Osteocyte (in vitro differentiated cells): ENCODE measurements around the gene SSR3. TPM values are rescaled to one million over a fixed set of nuclear protein-coding genes. Genes with fewer than 3 reads are reported as not detected.
A peak's percentile ranks its signal among the peaks of the same experiment; 100 is the strongest.

ENCODE experiments used
- DNase-seq: peaks from one replicate; pipeline ENCODE4 v3.0.0; 2021; ENCODE audit warnings: mixed read lengths; ENCODE audit not compliant: unreplicated experiment; ENCODE audit errors: extremely low spot score
- H3K27ac Mint-ChIP-seq: one replicate; pipeline ENCODE4 v1.8.0; 2021; ENCODE audit warnings: mild to moderate bottlenecking, mixed read lengths; ENCODE audit not compliant: unreplicated experiment
- H3K27me3 Mint-ChIP-seq: one replicate; pipeline ENCODE4 v1.8.0; 2021; ENCODE audit warnings: mixed read lengths; ENCODE audit not compliant: unreplicated experiment
- H3K36me3 Mint-ChIP-seq: one replicate; pipeline ENCODE4 v1.8.0; 2021; ENCODE audit warnings: mixed read lengths; ENCODE audit not compliant: unreplicated experiment
- H3K4me1 Mint-ChIP-seq: one replicate; pipeline ENCODE4 v1.8.0; 2021; ENCODE audit warnings: mixed read lengths; ENCODE audit not compliant: unreplicated experiment
- H3K4me3 Mint-ChIP-seq: one replicate; pipeline ENCODE4 v1.8.0; 2021; ENCODE audit warnings: mild to moderate bottlenecking, moderate library complexity, mixed read lengths; ENCODE audit not compliant: unreplicated experiment
- H3K9me3 Mint-ChIP-seq: one replicate; pipeline ENCODE4 v1.8.0; 2021; ENCODE audit warnings: mixed read lengths; ENCODE audit not compliant: unreplicated experiment
- total RNA-seq: library from RNA; stranded (reverse); gene quantifications from 2 replicates; pipeline ENCODE4 v1.2.1, GENCODE V29; 2021
- TF ChIP-seq, protein P1 (sequence below): fragments of 200-600 bp; sonication (generic); IDR thresholded peaks from 2 replicates; pipeline ENCODE4 v1.5.0; 2021; ENCODE audit warnings: antibody characterized with exemption, mild to moderate bottlenecking, moderate library complexity

Gene SSR3
- total RNA-seq, 1 donor from 2014 or later: 208 TPM

DNA sequence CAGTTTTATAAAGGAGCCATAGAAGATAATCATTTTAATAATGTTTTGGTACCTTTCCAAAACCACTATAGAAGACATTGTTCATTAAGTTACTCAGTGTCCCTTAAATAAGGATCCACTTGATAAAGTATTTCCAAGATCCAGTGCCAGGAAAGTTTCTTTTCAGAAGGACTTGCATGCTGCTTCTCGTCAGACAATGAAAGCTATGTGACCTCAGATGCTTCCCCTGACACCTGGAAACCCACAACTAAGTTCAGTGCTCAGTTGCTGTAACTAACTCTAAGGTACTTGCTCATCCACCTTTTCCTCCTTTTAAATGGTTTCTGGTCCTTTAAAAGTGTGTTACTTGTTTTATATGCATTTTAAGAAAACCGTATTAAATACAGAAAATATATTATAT, 7.3 kb downstream of the SSR3 start:
- H3K27me3 Mint-ChIP-seq: no peaks in the 10 kb centered on the region
- H3K9me3 Mint-ChIP-seq: no peaks in the 10 kb centered on the region
- H3K4me3 Mint-ChIP-seq: no peak overlapping the region
- no peak for DNase-seq
- TF ChIP-seq, protein P1, sequence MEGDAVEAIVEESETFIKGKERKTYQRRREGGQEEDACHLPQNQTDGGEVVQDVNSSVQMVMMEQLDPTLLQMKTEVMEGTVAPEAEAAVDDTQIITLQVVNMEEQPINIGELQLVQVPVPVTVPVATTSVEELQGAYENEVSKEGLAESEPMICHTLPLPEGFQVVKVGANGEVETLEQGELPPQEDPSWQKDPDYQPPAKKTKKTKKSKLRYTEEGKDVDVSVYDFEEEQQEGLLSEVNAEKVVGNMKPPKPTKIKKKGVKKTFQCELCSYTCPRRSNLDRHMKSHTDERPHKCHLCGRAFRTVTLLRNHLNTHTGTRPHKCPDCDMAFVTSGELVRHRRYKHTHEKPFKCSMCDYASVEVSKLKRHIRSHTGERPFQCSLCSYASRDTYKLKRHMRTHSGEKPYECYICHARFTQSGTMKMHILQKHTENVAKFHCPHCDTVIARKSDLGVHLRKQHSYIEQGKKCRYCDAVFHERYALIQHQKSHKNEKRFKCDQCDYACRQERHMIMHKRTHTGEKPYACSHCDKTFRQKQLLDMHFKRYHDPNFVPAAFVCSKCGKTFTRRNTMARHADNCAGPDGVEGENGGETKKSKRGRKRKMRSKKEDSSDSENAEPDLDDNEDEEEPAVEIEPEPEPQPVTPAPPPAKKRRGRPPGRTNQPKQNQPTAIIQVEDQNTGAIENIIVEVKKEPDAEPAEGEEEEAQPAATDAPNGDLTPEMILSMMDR: no peak
- H3K27ac Mint-ChIP-seq: peak overlapping the region; percentile 71
- H3K36me3 Mint-ChIP-seq: peaks cover 78% of the 10 kb centered on the region
- peaks cover 87% of the 10 kb centered on the region for H3K4me1 Mint-ChIP-seq

- H3K4me3 Mint-ChIP-seq: peak overlapping the region; percentile 30
- no peaks in the 10 kb centered on the region for H3K27me3 Mint-ChIP-seq
- H3K9me3 Mint-ChIP-seq: no peaks in the 10 kb centered on the region
- peaks cover 54% of the 10 kb centered on the region for H3K36me3 Mint-ChIP-seq
- H3K4me1 Mint-ChIP-seq: peaks cover 58% of the 10 kb centered on the region
- no peak for DNase-seq
- H3K27ac Mint-ChIP-seq: peak overlapping the region; percentile 78
- TF ChIP-seq, protein P1: no peak
Measured at GRCh38 chr3:156543043-156543555, 11.8 kb downstream of the SSR3 start.

DNA sequence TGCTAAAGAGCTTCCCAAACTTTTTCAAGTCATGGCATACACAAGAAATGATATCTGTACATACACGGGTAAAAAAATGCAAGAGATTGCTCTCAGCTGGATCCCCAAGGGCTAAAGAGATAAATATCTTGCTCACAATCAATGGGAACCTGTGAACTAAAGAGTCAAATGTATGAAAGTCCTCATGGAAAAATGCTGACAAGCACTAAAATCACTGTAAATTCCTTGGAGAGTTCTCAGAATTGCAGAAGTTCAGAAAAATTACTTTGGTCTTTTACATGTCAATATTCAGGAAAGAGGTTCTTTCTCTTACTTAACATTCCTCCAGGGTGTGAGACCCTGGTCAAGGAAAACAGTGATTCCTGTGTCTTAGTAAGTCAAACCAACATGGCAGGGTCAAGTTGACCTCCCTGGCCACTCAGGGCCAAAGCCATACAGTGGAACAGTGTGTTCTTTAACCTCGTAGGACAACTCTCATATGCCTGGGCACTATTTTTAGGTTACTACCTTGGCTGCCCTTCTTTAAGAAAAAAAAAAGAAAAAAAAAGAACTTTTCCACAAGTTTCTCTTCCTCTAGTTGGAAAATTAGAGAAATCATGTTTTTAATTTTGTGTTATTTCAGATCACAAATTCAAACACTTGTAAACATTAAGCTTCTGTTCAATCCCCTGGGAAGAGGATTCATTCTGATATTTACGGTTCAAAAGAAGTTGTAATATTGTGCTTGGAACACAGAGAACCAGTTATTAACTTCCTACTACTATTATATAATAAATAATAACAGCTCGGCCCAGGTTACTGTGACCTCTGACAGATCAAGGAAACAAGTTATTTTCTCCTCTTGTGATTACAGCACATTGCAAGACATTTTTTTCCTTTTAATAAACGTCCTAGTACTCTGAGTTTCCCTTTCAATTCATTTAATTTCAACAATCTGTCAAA, 12.5 kb downstream of the SSR3 start:
- DNase-seq: no peak
- TF ChIP-seq, protein P1: no peak
- Mint-ChIP-seq H3K4me3 (no peak overlapping the region), H3K9me3 (no peaks in the 10 kb centered on the region), H3K27ac (peak overlapping the region; percentile 78), H3K27me3 (no peaks in the 10 kb centered on the region), H3K4me1 (peaks cover 51% of the 10 kb centered on the region), H3K36me3 (peaks cover 49% of the 10 kb centered on the region)

- no peak for DNase-seq
- Mint-ChIP-seq H3K27ac (no peak overlapping the region), H3K36me3 (peaks cover 30% of the 10 kb centered on the region)
Measured at GRCh38 chr3:156539802-156540201, 15.1 kb downstream of the SSR3 start.

DNA sequence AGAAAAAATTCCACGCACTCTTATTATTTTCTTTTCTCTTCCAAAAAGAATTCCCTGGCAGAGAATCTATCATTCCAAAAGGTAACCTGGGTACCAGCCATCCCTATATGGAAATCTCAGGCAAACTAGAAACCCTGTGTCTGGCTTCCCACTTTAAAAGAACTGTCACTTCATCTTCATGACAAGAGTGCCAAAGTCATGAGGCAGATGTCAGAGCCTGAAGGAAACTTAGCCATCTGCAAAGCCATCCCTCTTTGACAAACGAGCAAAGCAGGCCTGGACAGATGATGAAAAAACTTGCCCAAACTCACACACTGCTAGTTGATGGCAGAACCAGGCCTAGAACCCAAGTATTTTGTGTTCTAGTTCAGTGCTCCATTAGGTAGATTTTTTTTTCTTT, 15.9 kb downstream of the SSR3 start:
- no peaks in the 10 kb centered on the region for H3K9me3 Mint-ChIP-seq
- H3K4me1 Mint-ChIP-seq: peaks cover 53% of the 10 kb centered on the region
- H3K4me3 Mint-ChIP-seq: no peak overlapping the region
- DNase-seq: no peak
- TF ChIP-seq, protein P1: no peak
- peaks cover 26% of the 10 kb centered on the region for H3K36me3 Mint-ChIP-seq
- H3K27ac Mint-ChIP-seq: no peak overlapping the region
- no peaks in the 10 kb centered on the region for H3K27me3 Mint-ChIP-seq

More at GRCh38 chr3:156539802-156540201, 15.1 kb downstream of the SSR3 start:
- no peaks in the 10 kb centered on the region for H3K9me3 Mint-ChIP-seq
- H3K4me3 Mint-ChIP-seq: no peak overlapping the region
- TF ChIP-seq, protein P1: no peak
- peaks cover 53% of the 10 kb centered on the region for H3K4me1 Mint-ChIP-seq
- no peaks in the 10 kb centered on the region for H3K27me3 Mint-ChIP-seq
